Muscle of leg (tissue), 11 donors: ENCODE measurements around the gene KRT12. TPM values are rescaled to one million over a fixed set of nuclear protein-coding genes. Genes with fewer than 3 reads are reported as not detected.

ENCODE experiments used
- DNase-seq: peaks from one replicate; pipeline ENCODE4 v3.0.0; 2013
- H3K27ac ChIP-seq: one replicate; pipeline ENCODE4 v1.5.1; 2013; ENCODE audit warnings: mild to moderate bottlenecking, low read length, control low read depth
- H3K27me3 ChIP-seq: one replicate; pipeline ENCODE4 v1.6.1; 2013; ENCODE audit warnings: low read length; ENCODE audit not compliant: control insufficient read depth, insufficient read depth
- H3K36me3 ChIP-seq: one replicate; pipeline ENCODE4 v1.6.1; 2013; ENCODE audit warnings: low read length; ENCODE audit not compliant: control insufficient read depth, insufficient read depth
- H3K4me1 ChIP-seq: one replicate; pipeline ENCODE4 v1.6.1; 2013; ENCODE audit warnings: low read length; ENCODE audit not compliant: control insufficient read depth, insufficient read depth
- H3K4me3 ChIP-seq: one replicate; pipeline ENCODE4 v1.5.1; 2013; ENCODE audit warnings: low read length, control low read depth
- H3K9me3 ChIP-seq: replicated peaks from 2 replicates; pipeline ENCODE4 v1.6.1; 2013; ENCODE audit warnings: low read depth, low read length; ENCODE audit not compliant: control insufficient read depth
- WGBS: methylation state at CpG from one replicate; pipeline ENCODE4 v1.1.5; 2013; ENCODE audit warnings: missing lambda C conversion rate; ENCODE audit not compliant: insufficient coverage; 5-methylcytosine and 5-hydroxymethylcytosine counted together
- polyA plus RNA-seq, 8 donors: library from polyadenylated mRNA; unstranded; fragments of 120-200 nt; gene quantifications; one replicate each; pipeline versions ENCODE4 v1.2.1 to v1.2.3, GENCODE V29; 2013; ENCODE audit warnings: inconsistent platforms in 1 of 8, low replicate concordance in 1 of 8; ENCODE audit not compliant: insufficient read length in 8 of 8, insufficient read depth in 1 of 8
- total RNA-seq: library from RNA; stranded (reverse); fragments of 120-200 nt; gene quantifications from one replicate; pipeline ENCODE4 v1.2.4, GENCODE V29; 2013

The KRT12 gene
- total and polyA plus RNA-seq, 9 donors, result 0.14 to 1.2 (median 0.22) TPM; not detected in 1

GRCh38 chr17:40828454-40829044 lies 38.5 kb downstream of the KRT12 start:
- WGBS, result no CpG with 5 or more reads among the region's 4 CpGs
- no peak overlapping the region for H3K4me3 ChIP-seq
- no peak for DNase-seq
- no peaks in the 10 kb centered on the region for H3K4me1 ChIP-seq
- no peak overlapping the region for H3K27ac ChIP-seq
- no peaks in the 10 kb centered on the region for H3K27me3 ChIP-seq
- H3K9me3 ChIP-seq, result no peaks in the 10 kb centered on the region
- no peaks in the 10 kb centered on the region for H3K36me3 ChIP-seq

GRCh38 chr17:40827746-40828453 lies 39.1 kb downstream of the KRT12 start:
- WGBS, result 100% methylated on average over 2 of the region's 7 CpGs
- H3K27ac ChIP-seq, result no peak overlapping the region

GRCh38 chr17:40825599-40825998 lies 41.4 kb downstream of the KRT12 start:
- H3K36me3 ChIP-seq, result no peaks in the 10 kb centered on the region
- no peaks in the 10 kb centered on the region for H3K9me3 ChIP-seq
- H3K27me3 ChIP-seq, result no peaks in the 10 kb centered on the region
- H3K4me1 ChIP-seq, result no peaks in the 10 kb centered on the region
- DNase-seq, result no peak
- no peak overlapping the region for H3K27ac ChIP-seq
- WGBS, result no CpG with 5 or more reads among the region's 2 CpGs
- no peak overlapping the region for H3K4me3 ChIP-seq

More at GRCh38 chr17:40827746-40828453, 39.1 kb downstream of the KRT12 start:
- no peak for DNase-seq
- H3K36me3 ChIP-seq, result no peaks in the 10 kb centered on the region
- no peak overlapping the region for H3K4me3 ChIP-seq
- H3K4me1 ChIP-seq, result no peaks in the 10 kb centered on the region
- no peaks in the 10 kb centered on the region for H3K27me3 ChIP-seq
- no peaks in the 10 kb centered on the region for H3K9me3 ChIP-seq

GRCh38 chr17:40824015-40824832 lies 42.8 kb downstream of the KRT12 start:
- DNase-seq, result no peak
- peaks cover 2% of the 10 kb centered on the region for H3K4me1 ChIP-seq
- no peaks in the 10 kb centered on the region for H3K9me3 ChIP-seq
- H3K4me3 ChIP-seq, result no peak overlapping the region
- H3K27ac ChIP-seq, result no peak overlapping the region
- no peaks in the 10 kb centered on the region for H3K36me3 ChIP-seq
- no CpG with 5 or more reads among the region's 1 CpG for WGBS
- H3K27me3 ChIP-seq, result no peaks in the 10 kb centered on the region

GRCh38 chr17:40822132-40822812 lies 44.8 kb downstream of the KRT12 start, which contains the start of gene KRT10:
Gene KRT10 (minus strand): TSS chr17:40822614. CDS start chr17:40822585, 29 bp downstream.
- Histone ChIP-seq H3K9me3 (no peaks in the 10 kb centered on the region), H3K4me1 (peaks cover 2% of the 10 kb centered on the region), H3K27me3 (no peaks in the 10 kb centered on the region), H3K4me3 (no peak within 1 kb of the TSS), H3K36me3 (peaks cover 2% of the 10 kb centered on the region), H3K27ac (no peak within 1 kb of the TSS)
- no peak for DNase-seq
- WGBS, result 87% methylated on average over 5 of the region's 7 CpGs

GRCh38 chr17:40821536-40821935 lies 45.5 kb downstream of the KRT12 start:
- Histone ChIP-seq H3K9me3 (no peaks in the 10 kb centered on the region), H3K27me3 (no peaks in the 10 kb centered on the region), H3K4me3 (no peak overlapping the region), H3K36me3 (peaks cover 7% of the 10 kb centered on the region), H3K4me1 (peaks cover 2% of the 10 kb centered on the region), H3K27ac (no peak overlapping the region)
- DNase-seq, result no peak

GRCh38 chr17:40820228-40820838 lies 46.7 kb downstream of the KRT12 start:
- Histone ChIP-seq H3K36me3 (peaks cover 7% of the 10 kb centered on the region), H3K27ac (no peak overlapping the region), H3K9me3 (no peaks in the 10 kb centered on the region), H3K27me3 (no peaks in the 10 kb centered on the region), H3K4me3 (no peak overlapping the region), H3K4me1 (peaks cover 2% of the 10 kb centered on the region)
- no peak for DNase-seq
- 56% methylated on average over 2 of the region's 9 CpGs for WGBS

- Histone ChIP-seq H3K27ac (peak overlapping the region; percentile 94), H3K4me1 (peaks cover 2% of the 10 kb centered on the region), H3K4me3 (peak overlapping the region; percentile 74), H3K27me3 (no peaks in the 10 kb centered on the region), H3K36me3 (peaks cover 7% of the 10 kb centered on the region), H3K9me3 (no peaks in the 10 kb centered on the region)
- WGBS, result 46% methylated on average over 4 of the region's 9 CpGs
- peak; percentile 55 for DNase-seq
Measured at GRCh38 chr17:40819528-40820125, 47.4 kb downstream of the KRT12 start.

GRCh38 chr17:40818733-40819527 lies 48.1 kb downstream of the KRT12 start:
- no peaks in the 10 kb centered on the region for H3K9me3 ChIP-seq
- under 1% methylated on average over 48 of the region's 73 CpGs for WGBS
- peak; percentile 93 for DNase-seq

More at GRCh38 chr17:40818733-40819527, 48.1 kb downstream of the KRT12 start:
- Histone ChIP-seq H3K4me1 (peaks cover 2% of the 10 kb centered on the region), H3K27ac (peak overlapping the region; percentile 94), H3K36me3 (peaks cover 7% of the 10 kb centered on the region), H3K4me3 (peak overlapping the region; percentile 74), H3K27me3 (no peaks in the 10 kb centered on the region)
